ENCODE data around the gene C1orf21. TPM values are rescaled to one million over a fixed set of nuclear protein-coding genes. Genes with fewer than 3 reads are reported as not detected.

C1orf21 gene
- total RNA-seq, 4 donors from 2014 or later = 36.3 to 115 (median 79.4) TPM

DNA sequence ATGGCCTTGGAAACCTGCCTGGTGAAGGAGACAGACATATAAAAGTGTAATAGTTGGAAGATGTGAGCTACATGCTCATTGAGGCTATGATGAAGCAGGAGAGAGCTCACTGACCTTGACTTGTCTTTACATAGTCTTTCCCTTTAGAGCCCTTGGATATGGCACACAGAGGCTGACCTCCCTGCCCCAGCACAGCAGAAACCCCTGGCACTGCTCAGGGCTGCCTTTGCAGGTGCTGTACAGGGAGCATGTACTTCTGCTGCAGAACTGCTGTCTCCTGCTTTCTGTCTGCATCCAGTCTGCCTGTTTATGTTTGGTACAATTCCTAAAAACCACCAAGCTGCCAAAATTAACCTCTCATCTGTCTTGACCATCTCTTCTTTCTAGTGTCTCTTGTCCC, 80.5 kb downstream of the C1orf21 start:
- TF ChIP-seq, protein P1, sequence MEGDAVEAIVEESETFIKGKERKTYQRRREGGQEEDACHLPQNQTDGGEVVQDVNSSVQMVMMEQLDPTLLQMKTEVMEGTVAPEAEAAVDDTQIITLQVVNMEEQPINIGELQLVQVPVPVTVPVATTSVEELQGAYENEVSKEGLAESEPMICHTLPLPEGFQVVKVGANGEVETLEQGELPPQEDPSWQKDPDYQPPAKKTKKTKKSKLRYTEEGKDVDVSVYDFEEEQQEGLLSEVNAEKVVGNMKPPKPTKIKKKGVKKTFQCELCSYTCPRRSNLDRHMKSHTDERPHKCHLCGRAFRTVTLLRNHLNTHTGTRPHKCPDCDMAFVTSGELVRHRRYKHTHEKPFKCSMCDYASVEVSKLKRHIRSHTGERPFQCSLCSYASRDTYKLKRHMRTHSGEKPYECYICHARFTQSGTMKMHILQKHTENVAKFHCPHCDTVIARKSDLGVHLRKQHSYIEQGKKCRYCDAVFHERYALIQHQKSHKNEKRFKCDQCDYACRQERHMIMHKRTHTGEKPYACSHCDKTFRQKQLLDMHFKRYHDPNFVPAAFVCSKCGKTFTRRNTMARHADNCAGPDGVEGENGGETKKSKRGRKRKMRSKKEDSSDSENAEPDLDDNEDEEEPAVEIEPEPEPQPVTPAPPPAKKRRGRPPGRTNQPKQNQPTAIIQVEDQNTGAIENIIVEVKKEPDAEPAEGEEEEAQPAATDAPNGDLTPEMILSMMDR (IDR thresholded peaks at IDR 0.05) = no peak
- no peak for TF ChIP-seq POLR2A (IDR thresholded peaks at IDR 0.05)
- H3K27me3 ChIP-seq = no peaks in the 10 kb centered on the region
- H3K36me3 ChIP-seq = no peaks in the 10 kb centered on the region
- no peak overlapping the region for H3K27ac ChIP-seq
- no peaks in the 10 kb centered on the region for H3K9me3 ChIP-seq
- no peak overlapping the region for H3K4me3 ChIP-seq
- H3K4me1 ChIP-seq = no peaks in the 10 kb centered on the region
- no peak for DNase-seq

DNA sequence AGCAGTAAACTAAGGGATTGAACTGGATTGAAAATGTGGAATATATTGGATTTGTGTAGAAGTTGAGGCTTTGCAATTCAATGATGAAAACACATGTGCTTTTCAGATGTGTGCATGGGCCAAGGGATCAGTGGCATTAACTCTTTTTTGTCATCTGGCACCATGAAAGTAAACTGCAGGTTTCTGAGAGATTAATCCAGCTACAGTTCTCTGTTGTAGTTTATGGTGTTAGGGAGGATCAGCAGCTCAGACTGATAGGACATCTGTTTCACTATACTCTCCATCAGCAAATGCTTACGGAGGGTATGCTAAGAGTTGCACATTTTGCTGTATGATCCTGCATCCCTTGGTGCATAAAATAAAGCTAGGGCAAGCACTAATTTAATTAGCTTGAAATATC, 82.6 kb downstream of the C1orf21 start:
- no peak for DNase-seq
- no peak for TF ChIP-seq POLR2A (IDR thresholded peaks at IDR 0.05)
- TF ChIP-seq, protein P1 (IDR thresholded peaks at IDR 0.05) = no peak
- Histone ChIP-seq H3K27me3 (no peaks in the 10 kb centered on the region), H3K27ac (no peak overlapping the region), H3K9me3 (peaks cover 0 to 6% (median 0%) of the 10 kb centered on the region in 4 donors), H3K4me1 (no peaks in the 10 kb centered on the region), H3K36me3 (no peaks in the 10 kb centered on the region), H3K4me3 (no peak overlapping the region)

DNA sequence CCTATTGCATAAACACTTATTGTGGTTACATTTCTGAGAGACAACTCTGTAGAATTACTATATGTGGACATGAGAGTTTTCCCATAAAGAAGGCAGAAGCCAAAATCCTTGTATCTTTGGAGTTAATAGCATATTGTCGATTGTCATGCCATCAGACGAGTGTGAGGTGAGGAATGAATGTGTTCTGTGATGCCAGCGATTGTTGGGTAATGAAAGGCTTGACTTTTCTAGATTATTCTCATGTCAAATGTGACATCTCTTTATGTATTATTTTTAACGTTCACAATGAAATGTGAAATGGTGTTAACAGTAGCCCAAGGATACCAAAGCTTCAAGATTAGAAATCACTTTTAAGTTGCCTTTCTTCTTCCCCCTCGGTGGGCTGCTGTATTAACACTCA, 84.9 kb downstream of the C1orf21 start:
- Histone ChIP-seq H3K4me3 (no peak overlapping the region), H3K36me3 (peaks cover 0 to 11% (median 0%) of the 10 kb centered on the region in 3 donors), H3K4me1 (no peaks in the 10 kb centered on the region), H3K9me3 (peaks cover 0 to 11% (median 0%) of the 10 kb centered on the region in 4 donors), H3K27ac (no peak overlapping the region), H3K27me3 (no peaks in the 10 kb centered on the region)
- TF ChIP-seq, protein P1 (IDR thresholded peaks at IDR 0.05) = no peak
- no peak for TF ChIP-seq POLR2A (IDR thresholded peaks at IDR 0.05)
- DNase-seq = no peak

DNA sequence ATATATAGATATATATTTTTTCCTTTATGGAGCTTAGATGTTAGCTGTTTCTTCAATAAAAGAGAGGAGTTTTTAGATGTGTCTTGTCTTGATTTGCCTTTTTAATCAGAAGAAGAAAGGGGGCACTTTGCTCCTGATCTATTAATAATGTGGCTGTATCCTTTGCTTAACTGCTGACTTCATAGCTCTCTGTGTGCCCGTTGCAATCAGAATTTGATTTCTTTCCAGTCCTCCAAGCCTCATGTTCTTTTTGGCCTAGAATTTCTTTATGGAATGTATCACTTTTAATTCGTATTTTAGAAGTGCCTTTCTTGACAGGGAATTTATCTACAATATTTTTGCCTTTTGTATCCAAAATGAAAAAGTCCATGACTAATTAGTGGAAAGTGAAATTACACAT, 85.3 kb downstream of the C1orf21 start:
- peaks cover 0 to 14% (median 0%) of the 10 kb centered on the region in 3 donors for H3K36me3 ChIP-seq
- no peak for DNase-seq
- H3K27me3 ChIP-seq = no peaks in the 10 kb centered on the region
- H3K4me1 ChIP-seq = no peaks in the 10 kb centered on the region
- peaks cover 0 to 11% (median 0%) of the 10 kb centered on the region in 4 donors for H3K9me3 ChIP-seq
- no peak overlapping the region for H3K27ac ChIP-seq
- TF ChIP-seq, protein P1 (IDR thresholded peaks at IDR 0.05) = no peak
- TF ChIP-seq POLR2A (IDR thresholded peaks at IDR 0.05) = no peak
- no peak overlapping the region for H3K4me3 ChIP-seq

DNA sequence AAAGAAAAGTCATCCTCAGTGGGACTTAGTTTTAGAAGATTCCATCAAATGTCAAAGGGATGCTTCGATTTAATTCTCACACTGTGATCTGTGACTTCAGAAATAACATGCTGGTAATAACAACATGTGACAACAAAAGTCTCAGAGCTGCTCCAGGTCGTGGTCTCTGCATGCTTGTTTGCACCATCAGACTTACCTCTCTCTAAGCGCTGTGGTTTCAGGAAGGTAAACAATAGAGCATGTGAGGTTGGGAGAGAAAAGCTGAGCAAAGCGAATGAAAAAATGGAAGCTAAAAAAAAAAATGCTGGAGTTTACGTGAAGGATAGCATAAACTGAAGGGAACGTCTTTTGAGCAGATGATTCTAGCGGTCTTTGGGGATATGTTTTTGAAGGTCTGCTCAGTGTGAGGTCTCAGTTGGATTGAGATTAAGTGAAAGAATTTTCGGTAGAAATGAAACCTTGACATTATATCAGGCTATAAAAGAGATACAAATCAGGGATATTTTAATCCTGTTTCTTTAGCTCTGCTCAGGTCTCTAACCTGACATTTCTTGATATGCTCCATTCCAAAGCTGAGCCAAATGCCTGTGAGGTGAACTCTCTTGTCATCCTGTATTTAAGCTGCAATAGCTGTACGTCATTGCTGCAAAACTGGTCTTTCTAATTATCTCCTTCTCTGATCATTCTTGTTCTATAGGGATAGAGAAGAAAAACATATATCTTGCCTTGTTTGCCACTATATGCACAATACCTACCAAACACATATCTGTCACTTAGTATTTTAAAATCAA, 86.5 kb downstream of the C1orf21 start:
- TF ChIP-seq, protein P1 (IDR thresholded peaks at IDR 0.05) = no peak
- TF ChIP-seq POLR2A (IDR thresholded peaks at IDR 0.05) = no peak
- Histone ChIP-seq H3K4me1 (no peaks in the 10 kb centered on the region), H3K36me3 (peaks cover 0 to 27% (median 0%) of the 10 kb centered on the region in 3 donors), H3K27me3 (no peaks in the 10 kb centered on the region), H3K9me3 (peaks cover 0 to 11% (median 0%) of the 10 kb centered on the region in 4 donors), H3K27ac (no peak overlapping the region), H3K4me3 (no peak overlapping the region)
- no peak for DNase-seq

Data from Peyer's patch (tissue), 4 donors.